ENCODE data around the gene PCDHA1.

DNA sequence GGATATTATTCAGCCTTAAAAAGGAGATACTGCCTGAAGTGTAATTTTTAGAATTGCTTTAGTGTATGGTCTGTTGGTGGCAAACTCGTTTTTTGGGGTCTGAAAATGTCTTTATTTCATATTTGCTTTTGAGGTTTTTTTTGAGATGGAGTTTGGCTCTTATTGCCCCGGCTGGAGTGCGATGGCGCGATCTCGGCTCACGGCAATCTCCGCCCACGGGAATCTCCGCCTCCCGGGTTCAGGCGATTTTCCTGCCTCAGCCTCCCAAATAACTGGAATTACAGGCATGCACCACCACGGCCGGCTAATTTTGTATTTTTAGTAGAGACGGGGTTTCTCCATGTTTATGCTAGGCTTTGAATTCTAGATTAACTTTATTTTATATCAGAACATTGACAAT is 245.1 kb downstream of the PCDHA1 start:
- TF ChIP-seq, protein P1, sequence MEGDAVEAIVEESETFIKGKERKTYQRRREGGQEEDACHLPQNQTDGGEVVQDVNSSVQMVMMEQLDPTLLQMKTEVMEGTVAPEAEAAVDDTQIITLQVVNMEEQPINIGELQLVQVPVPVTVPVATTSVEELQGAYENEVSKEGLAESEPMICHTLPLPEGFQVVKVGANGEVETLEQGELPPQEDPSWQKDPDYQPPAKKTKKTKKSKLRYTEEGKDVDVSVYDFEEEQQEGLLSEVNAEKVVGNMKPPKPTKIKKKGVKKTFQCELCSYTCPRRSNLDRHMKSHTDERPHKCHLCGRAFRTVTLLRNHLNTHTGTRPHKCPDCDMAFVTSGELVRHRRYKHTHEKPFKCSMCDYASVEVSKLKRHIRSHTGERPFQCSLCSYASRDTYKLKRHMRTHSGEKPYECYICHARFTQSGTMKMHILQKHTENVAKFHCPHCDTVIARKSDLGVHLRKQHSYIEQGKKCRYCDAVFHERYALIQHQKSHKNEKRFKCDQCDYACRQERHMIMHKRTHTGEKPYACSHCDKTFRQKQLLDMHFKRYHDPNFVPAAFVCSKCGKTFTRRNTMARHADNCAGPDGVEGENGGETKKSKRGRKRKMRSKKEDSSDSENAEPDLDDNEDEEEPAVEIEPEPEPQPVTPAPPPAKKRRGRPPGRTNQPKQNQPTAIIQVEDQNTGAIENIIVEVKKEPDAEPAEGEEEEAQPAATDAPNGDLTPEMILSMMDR (IDR thresholded peaks at IDR 0.05 in 4 of 5, conservative IDR thresholded peaks at IDR 0.05 in 1 of 5) = no peak
- TF ChIP-seq POLR2A (IDR thresholded peaks at IDR 0.05) = no peak

All from gastrocnemius medialis (tissue), 4 donors.